Measurements from ENCODE around the gene RAD51B. TPM values are rescaled to one million over a fixed set of nuclear protein-coding genes. Genes with fewer than 3 reads are reported as not detected.

Gene RAD51B
- total RNA-seq, 1 experiment from 2014 or later: 20.0 TPM

GRCh38 chr14:68448252-68448902, 628.8 kb downstream of the RAD51B start:
- DNase-seq (ENCODE audit: low read depth, low spot score): no peak
- no peaks in the 10 kb centered on the region for H3K79me2 ChIP-seq (ENCODE audit: insufficient read depth, low read length)
- ATAC-seq: no peak
- no peaks in the 10 kb centered on the region for H3K36me3 ChIP-seq (ENCODE audit: control insufficient read depth in 1 of 2, insufficient read depth in 2 of 2, low read length in 2 of 2)
- H3K4me3 ChIP-seq (replicated peaks in 1 of 2; ENCODE audit: low read depth in 1 of 2, low read length in 2 of 2): no peak overlapping the region
- H3K4me1 ChIP-seq (ENCODE audit: control insufficient read depth in 1 of 2, insufficient read depth in 2 of 2, low read length in 2 of 2): peaks cover 29 to 46% of the 10 kb centered on the region in 2 experiments
- RAD21 ChIA-PET (ENCODE audit: low non-redundant PET in 1 of 2, low total read pairs in 2 of 2, uncharacterized antibody in 2 of 2, unreplicated experiment in 2 of 2): no interaction called here
- intact Hi-C loops (cut with micrococcal nuclease): no loop called here
- H3K9ac ChIP-seq (ENCODE audit: low read length): no peak overlapping the region
- CTCF ChIA-PET: interaction anchor here (1.7 kb wide), 1 partner anchor 15 kb away, joined by 3 read pairs; no protein-coding TSS in a partner anchor
- no peak for TF ChIP-seq ELF1 (IDR thresholded peaks at IDR 0.05; ENCODE audit: borderline replicate concordance, low read depth)
- TF ChIP-seq CTCF (IDR thresholded peaks at IDR 0.05 in 2 of 3, conservative IDR thresholded peaks at IDR 0.05 in 1 of 3; ENCODE audit: borderline replicate concordance in 1 of 3, insufficient read depth in 1 of 3, low read depth in 2 of 3, low read length in 2 of 3): no peak
- TF ChIP-seq SP1 (IDR thresholded peaks at IDR 0.05; ENCODE audit: low read depth): no peak
- no peak for TF ChIP-seq SRF (IDR thresholded peaks at IDR 0.05; ENCODE audit: low read depth)
- no peaks in the 10 kb centered on the region for H3K9me2 ChIP-seq (ENCODE audit: insufficient read depth)
- H2AFZ ChIP-seq (ENCODE audit: low read depth, low read length, poor library complexity, severe bottlenecking): no peak overlapping the region
- H3K27me3 ChIP-seq (ENCODE audit: insufficient read depth, low read length): no peaks in the 10 kb centered on the region
- H3K9me3 ChIP-seq (ENCODE audit: control insufficient read depth in 1 of 2, insufficient read depth in 1 of 2, low read depth in 1 of 2, low read length in 2 of 2): no peaks in the 10 kb centered on the region
- H3K4me2 ChIP-seq (ENCODE audit: low read length): no peak overlapping the region
- H3K27ac ChIP-seq (ENCODE audit: low read depth, low read length): no peak overlapping the region
- no peaks in the 10 kb centered on the region for H4K20me1 ChIP-seq (ENCODE audit: insufficient read depth)
- POLR2A ChIA-PET: interaction anchor here (0.6 to 1.5 kb wide), 2 partner anchors 10 to 345 kb away, joined by 4 to 8 read pairs; partner anchors contain the start of gene ZFP36L1
- no TSS peak for BruUV-seq (replicated peaks)

- H3K79me2 ChIP-seq (ENCODE audit: insufficient read depth, low read length): no peaks in the 10 kb centered on the region
- H3K27me3 ChIP-seq (ENCODE audit: insufficient read depth, low read length): no peaks in the 10 kb centered on the region
- peak overlapping the region; percentile 1; the same call in 1 of the 2 replicates for H3K27ac ChIP-seq (ENCODE audit: low read depth, low read length)
- H2AFZ ChIP-seq (ENCODE audit: low read depth, low read length, poor library complexity, severe bottlenecking): no peak overlapping the region
- H3K9me2 ChIP-seq (ENCODE audit: insufficient read depth): no peaks in the 10 kb centered on the region
- no peaks in the 10 kb centered on the region for H3K36me3 ChIP-seq (ENCODE audit: control insufficient read depth in 1 of 2, insufficient read depth in 2 of 2, low read length in 2 of 2)
- H3K9ac ChIP-seq (ENCODE audit: low read length): no peak overlapping the region
- H3K9me3 ChIP-seq (ENCODE audit: control insufficient read depth in 1 of 2, insufficient read depth in 1 of 2, low read depth in 1 of 2, low read length in 2 of 2): no peaks in the 10 kb centered on the region
- peaks cover 21 to 34% of the 10 kb centered on the region in 2 experiments for H3K4me1 ChIP-seq (ENCODE audit: control insufficient read depth in 1 of 2, insufficient read depth in 2 of 2, low read length in 2 of 2)
- ATAC-seq (no peak), DNase-seq (ENCODE audit: low read depth, low spot score) (no peak)
- no peak overlapping the region for H3K4me2 ChIP-seq (ENCODE audit: low read length)
- ChIA-PET POLR2A (interaction anchor here (1.3 kb wide), 1 partner anchor 9 kb away, joined by 5 read pairs; no protein-coding TSS in a partner anchor), CTCF (no interaction called here), RAD21 (ENCODE audit: low non-redundant PET in 1 of 2, low total read pairs in 2 of 2, uncharacterized antibody in 2 of 2, unreplicated experiment in 2 of 2) (no interaction called here)
- H3K4me3 ChIP-seq (replicated peaks in 1 of 2; ENCODE audit: low read depth in 1 of 2, low read length in 2 of 2): no peak overlapping the region
- intact Hi-C loops (cut with micrococcal nuclease): no loop called here
- H4K20me1 ChIP-seq (ENCODE audit: insufficient read depth): no peaks in the 10 kb centered on the region
- BruUV-seq (replicated peaks): no TSS peak
- TF ChIP-seq ELF1 (IDR thresholded peaks at IDR 0.05; ENCODE audit: borderline replicate concordance, low read depth): no peak
- no peak for TF ChIP-seq CTCF (IDR thresholded peaks at IDR 0.05 in 2 of 3, conservative IDR thresholded peaks at IDR 0.05 in 1 of 3; ENCODE audit: borderline replicate concordance in 1 of 3, insufficient read depth in 1 of 3, low read depth in 2 of 3, low read length in 2 of 3)
- TF ChIP-seq POLR2A (IDR thresholded peaks at IDR 0.05; ENCODE audit: borderline replicate concordance, extremely low read depth, insufficient read depth, insufficient read length): no peak
- TF ChIP-seq CEBPB (IDR thresholded peaks at IDR 0.05; ENCODE audit: low read depth): no peak
- TF ChIP-seq CBX3 (IDR thresholded peaks at IDR 0.05; ENCODE audit: low read depth): no peak
- TF ChIP-seq YY1 (IDR thresholded peaks at IDR 0.05; ENCODE audit: extremely low read depth, insufficient replicate concordance, low read depth, low read length): no peak
- TF ChIP-seq EZH2phosphoT487 (IDR thresholded peaks at IDR 0.05; ENCODE audit: borderline replicate concordance): no peak
- TF ChIP-seq SP1 (IDR thresholded peaks at IDR 0.05; ENCODE audit: low read depth): no peak
- TF ChIP-seq EZH2 (IDR thresholded peaks at IDR 0.05): no peak
- no peak for TF ChIP-seq SRF (IDR thresholded peaks at IDR 0.05; ENCODE audit: low read depth)
- TF ChIP-seq EGR1 (IDR thresholded peaks at IDR 0.05; ENCODE audit: low read depth): no peak
- no peak for TF ChIP-seq TCF7L2 (IDR thresholded peaks at IDR 0.05; ENCODE audit: borderline replicate concordance, extremely low read depth, insufficient read depth, insufficient read length)
- TF ChIP-seq ZNF274 (IDR thresholded peaks at IDR 0.05; ENCODE audit: low read depth, low read length): no peak
- no peak for TF ChIP-seq JUND (IDR thresholded peaks at IDR 0.05)
These were observed 630.1 kb downstream of the RAD51B start for GRCh38 chr14:68449561-68450181.

Data from HCT116 (cell line).